Central memory CD4-positive, alpha-beta T cell (primary cell): ENCODE measurements around the gene KIAA0408.

Experiments
- DNase-seq: peaks from one replicate; pipeline ENCODE4 v3.0.0; 2022
- total RNA-seq, 3 experiments: gene quantifications; one replicate each; lab custom pipeline; 2026; lab: John Stamatoyannopoulos, UW

KIAA0408 gene
- 0.04 to 0.44 (median 0.39) reads per million in 3 experiments for total RNA-seq

DNA sequence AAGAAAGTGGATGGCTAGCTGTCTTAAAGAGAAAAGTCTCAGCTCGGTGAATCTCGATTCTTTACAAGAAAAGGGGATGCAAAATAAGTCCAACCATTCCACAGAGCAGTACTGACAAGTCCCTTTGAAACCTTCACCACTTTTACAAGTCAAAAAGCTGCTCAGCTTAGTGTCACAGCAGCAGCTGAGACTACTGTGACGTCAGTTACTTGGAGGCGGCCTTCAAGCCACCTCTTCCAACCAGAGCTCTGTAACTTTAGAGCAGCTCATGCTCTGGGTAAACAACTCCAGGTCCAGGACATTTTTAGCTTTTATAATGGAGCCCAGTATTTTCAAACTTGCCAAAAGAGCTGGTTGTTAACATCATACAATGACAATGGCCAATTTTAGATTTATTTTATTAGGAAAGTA lies at the start of gene KIAA0408:
TSS of gene KIAA0408 (minus strand) at position 159 of the 411 bp plus-strand sequence. CDS start 5,408 bp downstream, outside the sequence.
- DNase-seq: no peak

DNA sequence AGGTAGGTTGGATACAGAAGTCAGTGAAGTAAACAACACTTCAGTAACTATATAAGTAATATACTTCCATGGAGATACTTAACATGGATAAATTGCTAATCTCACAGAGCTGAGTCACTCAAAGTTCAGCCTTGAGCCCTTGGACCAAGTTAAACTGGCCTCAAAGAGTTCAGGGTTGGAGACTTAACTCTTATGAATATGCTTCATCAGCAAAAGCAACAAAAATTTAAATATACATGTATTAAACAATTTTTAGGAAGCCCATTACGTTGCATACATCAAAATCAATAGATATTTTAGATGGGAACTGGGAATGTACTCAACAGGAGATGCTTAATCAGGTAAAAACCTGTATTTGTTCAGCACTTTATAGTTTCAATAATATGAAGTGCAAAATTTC lies 47.7 kb upstream of the KIAA0408 start:
- no peak for DNase-seq

DNA sequence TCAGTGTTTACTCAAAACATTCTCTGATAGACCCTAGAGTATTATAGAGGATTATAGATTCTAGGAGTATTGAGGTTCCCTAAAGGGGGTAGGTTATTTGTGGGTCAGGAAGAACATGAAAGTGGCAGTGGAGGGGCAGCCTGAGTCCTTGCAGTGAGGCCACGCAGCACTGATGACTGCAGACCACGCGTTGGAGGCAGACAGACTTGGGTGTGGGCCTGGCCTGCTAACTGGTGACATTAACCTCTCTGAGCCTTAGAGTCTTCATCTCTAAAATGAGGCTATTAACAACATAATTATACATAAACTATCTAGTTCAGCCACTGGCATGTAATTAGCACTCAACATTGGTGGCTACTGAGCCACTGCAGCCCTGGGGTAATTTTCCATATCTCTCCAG lies 43.8 kb upstream of the KIAA0408 start:
- no peak for DNase-seq

DNA sequence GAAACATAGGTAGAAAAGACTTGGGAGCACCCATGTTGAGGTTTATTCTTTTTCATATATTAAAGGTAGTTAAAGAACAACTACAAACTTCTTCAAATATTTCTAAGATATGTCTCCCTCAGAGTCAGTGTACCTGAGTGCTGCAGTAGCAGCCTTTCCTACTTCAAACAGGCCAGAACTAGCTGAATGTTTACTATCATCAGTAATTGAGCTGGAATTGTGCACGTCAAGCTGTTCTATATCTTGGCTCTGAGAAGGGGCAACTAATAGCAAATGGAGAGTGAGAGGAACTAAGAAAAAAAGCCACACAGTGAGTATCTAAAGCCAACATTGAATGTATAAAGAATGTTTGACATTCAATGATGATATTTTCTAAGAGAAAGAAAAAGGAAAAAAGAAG lies 38.2 kb upstream of the KIAA0408 start:
- DNase-seq: no peak

DNA sequence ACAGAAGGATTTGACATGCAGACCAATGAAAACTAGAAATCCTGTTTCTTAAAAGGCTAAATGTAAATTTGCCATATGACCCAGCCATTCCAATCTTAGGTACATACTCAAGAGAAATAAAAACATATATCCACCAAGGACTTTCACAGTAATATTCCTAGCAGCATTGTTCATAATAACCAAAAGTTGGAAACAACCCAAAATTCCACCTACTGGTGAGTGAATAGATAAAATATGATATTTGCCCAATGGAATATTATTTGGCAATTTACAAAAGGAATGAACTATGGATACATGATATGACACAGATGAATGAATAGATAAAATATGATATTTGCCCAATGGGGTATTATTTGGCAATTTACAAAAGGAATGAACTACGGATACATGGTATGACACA lies 37.3 kb upstream of the KIAA0408 start:
- DNase-seq: no peak

DNA sequence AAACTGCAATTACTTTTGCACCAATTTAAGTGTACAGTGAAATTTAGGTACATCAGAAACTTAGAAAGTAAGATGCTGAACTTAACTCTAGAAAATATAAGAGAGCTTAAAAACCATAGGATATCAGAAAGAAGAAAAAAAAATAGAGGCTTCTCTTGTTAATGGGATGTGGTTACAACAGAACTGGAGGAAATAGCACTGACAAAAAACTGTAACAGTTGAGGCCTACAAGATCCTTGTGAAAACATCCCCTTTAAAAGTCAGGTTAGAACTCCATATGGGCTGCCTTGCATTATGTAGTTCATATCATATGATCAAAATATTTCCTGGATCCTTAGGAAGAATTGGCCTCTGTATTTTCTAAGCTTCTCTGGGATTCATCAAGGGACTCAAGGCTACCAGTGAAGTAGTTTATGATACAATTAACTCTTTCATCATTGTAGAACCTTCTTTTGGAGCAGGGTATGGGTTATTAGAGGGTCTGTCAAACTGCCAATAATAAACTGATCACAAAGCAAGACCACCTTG lies 35.1 kb upstream of the KIAA0408 start:
- DNase-seq: no peak

DNA sequence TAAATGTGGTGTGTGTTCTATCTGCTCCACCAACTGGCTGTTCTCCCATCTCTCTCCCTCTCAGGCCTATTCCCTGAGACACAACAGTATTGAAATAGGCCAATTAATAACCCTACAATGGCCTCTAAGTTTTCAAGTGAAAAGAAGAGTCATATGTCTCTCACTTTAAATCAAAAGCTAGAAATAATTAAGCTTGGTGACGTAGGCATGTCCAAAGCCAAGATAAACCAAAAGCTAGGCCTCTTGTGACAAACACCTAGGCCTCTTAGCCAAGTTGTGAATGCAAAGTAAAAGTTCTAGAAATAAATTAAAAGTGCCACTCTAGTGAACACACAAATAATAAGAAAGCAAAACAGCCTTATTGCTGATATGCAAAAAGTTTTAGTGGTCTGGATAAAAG lies 30.1 kb upstream of the KIAA0408 start:
- no peak for DNase-seq

DNA sequence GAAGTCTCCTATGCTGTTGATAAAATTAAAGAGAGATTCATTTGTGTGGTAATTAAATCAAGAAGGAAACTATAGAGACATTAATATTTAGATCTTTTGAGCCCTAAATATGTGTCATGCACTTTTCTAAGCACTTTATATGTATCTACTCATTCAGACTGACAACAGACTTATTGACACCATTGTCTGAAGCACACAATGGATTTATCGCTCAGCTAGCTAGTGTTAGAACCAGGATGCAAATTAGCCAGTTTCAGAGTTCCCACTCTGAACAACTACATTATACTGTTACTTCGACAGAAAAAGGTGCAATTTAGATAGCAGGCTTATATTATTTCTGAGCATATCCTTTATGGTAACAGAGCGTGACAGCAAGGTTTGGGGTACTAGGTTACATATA lies 27.7 kb upstream of the KIAA0408 start:
- no peak for DNase-seq

DNA sequence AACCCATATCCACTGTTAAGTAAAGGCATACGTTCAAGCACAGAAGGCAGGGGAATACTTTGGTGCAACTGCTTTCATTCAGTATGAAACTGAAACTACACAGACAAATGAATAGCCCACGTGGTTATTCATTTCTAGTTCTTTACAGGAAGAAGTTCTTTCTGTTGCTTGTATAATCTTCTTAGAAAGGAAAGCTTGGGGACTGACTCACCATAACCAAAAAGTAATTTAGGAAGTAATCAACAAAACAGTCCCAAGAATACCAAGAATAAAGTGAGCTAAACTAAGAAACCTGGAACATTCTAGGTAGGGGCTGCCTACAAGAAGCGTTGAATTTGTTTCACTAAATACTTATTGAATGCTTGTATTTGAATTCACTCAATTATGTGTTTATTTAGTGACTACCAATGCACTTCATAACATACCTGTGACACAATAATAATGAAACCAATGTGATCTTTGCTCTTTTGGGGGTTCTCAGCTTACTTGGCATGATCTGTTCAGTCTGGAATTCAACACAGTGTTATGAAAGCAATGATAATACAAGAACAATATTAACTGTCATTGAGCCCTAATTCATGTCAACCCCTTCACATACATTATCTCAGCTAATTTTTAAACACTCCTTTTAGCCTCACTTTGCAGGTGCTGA lies 25.1 kb upstream of the KIAA0408 start:
- DNase-seq: peak; percentile 30

DNA sequence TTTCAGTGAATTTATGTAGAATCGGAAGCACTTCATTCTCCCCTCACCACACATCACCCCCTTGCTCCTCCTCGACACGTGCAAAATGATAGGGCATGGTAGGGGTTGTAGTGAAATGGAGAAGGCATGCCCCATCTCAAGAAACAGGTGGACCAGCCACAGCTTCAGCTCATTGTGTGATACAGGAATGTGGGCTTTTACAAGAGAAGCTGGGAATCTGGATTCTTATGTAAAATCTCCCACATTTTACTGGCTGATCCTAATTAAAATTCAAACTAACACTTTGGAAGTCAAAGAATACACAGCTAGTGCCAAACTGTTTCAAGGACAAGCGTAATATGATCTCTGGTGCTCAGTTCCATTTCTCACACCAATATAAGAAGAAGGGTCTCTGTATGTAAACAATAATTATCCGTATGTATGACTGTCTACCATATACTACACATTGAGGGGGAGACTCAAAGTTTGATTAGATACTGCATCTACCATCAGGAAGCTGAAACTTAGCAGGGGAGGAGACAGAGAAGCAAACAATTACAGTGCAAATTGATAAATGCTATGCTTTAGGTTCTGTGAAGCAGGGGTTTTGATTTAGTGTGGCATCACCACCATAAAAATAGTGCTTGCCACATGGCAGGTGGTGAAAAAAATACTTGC lies 24.3 kb upstream of the KIAA0408 start:
- no peak for DNase-seq

DNA sequence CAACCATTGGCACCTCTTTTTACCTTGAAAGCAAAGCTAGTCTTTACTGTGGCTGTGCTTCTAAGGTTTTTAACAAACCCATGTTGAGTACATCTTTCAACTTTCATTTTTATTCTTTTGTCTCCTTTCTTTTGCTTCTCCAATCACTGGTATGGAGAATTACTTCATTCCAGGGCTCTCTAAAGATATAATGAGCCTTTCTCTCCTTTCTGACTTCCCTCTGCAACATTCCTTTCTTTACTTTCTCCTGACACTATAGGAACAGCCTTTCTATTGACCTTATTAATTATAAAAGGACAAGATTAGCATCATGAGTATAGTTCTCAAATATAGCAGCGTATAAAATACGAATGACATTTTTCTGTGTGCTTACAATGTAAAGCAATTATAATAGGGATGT lies 23.1 kb upstream of the KIAA0408 start:
- no peak for DNase-seq

DNA sequence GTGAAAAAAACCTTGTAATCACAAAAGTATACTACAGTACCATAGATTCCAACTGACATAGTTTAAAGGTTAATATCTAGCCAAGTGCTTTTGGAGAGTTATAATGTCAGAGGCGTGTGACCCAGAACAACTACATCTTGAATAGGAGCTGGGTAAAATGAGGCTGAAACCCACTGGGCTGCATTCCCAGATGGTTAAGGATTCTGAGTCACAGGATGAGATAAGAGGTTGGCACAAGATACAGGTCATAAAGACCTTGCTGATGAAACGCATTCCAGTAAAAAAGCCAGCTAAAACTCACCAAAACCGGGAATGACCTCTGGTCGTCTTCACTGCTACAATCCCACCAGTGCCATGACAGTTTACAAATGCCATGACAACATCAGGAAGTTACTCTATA lies 22.4 kb upstream of the KIAA0408 start:
- no peak for DNase-seq

DNA sequence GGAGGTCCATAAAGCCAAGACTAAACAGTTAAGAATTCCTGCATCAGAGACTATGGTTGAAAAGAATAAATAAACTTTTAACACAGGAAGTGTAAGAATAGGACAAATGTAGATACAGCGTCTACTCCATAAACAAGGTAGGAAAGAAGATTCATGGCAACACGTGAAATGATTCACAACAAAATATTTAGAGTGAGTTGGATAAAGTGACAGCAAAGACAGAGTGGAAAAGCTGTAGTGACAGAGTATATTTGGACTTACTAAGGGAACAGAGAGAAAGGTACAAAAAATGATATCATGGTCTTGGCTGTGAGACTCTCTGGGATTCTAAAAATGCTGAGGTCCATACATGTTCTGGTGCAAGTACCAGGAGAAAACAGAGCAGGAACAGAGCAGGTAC lies 21.9 kb upstream of the KIAA0408 start:
- no peak for DNase-seq

DNA sequence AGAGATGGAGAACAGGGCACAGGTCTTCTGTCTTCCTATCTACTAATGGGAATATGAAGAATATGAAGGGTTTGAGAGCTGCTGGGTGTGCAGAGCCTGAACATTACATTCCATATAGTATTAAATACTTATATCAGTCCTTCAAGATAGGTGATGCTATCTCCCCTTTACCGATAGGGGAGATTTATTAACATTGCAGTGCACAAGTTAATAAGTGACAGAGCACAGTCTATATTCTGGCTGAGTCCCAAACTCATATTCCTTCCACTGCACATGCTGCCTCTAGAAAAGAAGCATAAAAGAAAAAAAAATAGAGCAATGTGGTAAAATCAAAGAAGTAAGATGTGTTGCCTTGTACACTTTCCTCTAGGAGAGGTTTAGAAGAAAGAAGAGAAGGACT lies 18.5 kb upstream of the KIAA0408 start:
- DNase-seq: no peak

DNA sequence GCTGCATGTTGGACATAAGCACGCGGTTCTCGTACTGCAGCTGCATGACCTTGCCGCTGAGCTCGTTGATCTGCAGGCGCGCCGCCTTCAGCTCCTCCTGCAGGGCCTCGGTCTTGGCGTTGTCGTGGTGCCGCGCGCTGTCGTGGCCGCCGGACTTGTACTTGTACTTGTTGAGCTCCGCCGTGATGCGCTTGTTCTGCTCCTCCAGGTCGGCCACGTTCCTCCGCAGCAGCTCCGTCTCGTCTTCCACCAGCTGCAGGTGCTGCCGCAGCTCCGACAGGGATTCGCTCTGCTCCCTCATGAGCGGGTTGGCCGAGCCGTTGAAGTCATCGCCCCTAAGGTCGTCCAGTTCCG lies 16.6 kb upstream of the KIAA0408 start:
- DNase-seq: no peak

DNA sequence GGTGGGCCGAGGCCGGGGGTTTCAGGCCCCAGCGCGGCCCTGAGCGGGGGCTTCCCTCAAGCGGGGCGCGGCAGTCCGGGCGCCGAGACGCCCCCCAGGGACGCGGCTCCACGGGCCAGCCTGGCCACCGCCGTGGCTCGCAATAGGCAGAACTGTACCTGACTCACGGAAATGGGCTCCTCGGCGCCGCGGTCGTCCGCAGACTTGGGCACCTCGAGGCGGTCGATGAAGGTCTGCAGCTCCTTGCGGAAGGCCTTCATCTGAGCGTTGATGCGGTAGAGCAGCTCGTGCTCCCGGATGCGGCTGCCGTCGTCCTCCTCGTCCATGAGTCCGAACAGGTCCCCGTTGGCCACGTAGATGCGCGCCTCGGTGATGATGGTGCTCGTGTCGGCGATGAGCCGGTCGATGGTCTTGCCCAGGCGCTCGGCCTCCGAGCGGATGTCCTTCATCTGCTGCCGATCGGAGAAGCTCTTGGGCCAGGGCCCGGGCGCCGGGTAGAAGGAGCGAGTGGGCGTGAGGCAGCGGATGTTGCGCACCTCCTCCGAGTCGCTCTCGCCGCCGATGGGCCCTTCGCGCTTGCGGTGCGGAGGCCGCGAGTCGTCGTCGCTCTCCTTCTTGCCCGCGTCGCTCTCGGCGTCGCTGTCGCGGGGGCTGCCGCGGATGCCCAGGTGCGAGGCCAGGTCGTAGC lies 16.1 kb upstream of the KIAA0408 start:
- DNase-seq: no peak

DNA sequence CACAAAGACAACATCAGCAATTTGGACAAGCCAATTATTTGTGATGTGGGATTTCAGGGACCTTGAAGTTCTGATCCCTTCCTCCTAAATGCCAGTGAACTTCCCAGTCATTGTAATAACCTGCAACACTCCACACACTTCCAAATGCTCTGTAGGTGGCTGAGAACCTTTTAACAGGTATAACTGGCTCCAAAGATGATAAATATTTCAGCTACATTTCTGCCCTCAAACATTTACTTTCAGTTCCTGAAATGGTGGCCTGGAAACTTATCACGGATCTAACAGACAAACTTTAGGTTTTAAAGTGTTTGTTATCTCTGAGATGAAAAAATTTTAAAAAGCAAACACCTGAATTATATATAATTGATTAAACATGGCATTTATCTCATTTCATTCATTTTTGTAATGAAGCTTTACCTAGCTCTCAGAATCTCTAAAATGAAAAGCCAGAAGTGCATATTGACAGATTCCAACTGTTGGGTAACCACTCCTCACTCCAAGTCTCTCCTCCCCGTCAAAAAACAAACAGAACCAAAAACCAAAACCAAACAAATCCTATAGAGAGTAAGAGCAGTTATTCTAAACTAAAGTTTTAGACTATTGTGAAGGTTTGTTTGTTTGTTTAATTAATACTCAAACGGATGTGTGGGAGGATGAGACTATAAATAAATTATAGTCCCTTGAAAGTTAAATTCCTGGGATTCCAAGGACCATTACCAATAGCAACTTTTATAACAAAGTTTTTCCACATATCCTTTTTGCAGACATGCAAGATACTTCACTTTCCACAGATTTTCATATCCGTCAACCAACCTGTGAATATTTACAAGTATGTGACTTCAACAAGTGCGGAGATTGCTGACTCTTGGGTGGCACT lies 12.4 kb upstream of the KIAA0408 start:
- DNase-seq: no peak

DNA sequence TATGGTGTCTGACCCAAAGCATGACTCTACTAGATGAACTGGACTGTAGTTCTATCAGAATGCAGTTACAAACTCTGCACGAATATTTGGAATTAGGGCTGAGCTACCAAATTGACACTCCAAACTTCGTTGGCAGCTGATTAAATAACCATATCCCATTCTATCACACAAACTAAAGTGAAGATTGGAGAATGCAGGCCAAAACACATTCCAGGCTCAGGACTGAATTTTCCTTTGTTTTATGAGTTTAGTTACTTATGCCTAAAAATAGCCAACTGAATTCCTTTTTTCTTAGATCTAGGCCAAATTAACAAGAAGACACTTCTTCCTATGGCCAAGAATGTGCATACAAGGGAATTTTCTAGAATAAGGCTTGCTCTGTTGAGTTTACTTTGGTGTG lies 9.7 kb upstream of the KIAA0408 start:
- no peak for DNase-seq

DNA sequence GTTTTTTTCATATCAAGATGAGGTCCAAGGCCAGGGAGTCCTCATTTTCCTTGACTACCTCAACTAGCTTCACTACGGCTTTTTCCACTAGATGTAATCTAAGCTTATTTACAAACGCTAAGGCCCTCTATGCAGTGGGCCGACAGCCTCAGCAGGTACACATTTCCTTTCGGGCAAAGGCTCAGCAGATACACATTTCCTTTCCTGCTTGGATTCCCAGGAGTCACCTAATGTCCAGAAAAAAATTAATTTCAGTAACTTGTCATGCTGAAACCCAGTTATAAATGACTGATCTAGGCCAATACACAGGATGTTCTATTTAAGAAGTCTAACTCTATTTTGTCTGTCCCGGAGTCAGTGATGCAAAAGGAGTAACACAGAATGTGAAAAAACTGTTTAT lies 7.2 kb upstream of the KIAA0408 start:
- DNase-seq: no peak

DNA sequence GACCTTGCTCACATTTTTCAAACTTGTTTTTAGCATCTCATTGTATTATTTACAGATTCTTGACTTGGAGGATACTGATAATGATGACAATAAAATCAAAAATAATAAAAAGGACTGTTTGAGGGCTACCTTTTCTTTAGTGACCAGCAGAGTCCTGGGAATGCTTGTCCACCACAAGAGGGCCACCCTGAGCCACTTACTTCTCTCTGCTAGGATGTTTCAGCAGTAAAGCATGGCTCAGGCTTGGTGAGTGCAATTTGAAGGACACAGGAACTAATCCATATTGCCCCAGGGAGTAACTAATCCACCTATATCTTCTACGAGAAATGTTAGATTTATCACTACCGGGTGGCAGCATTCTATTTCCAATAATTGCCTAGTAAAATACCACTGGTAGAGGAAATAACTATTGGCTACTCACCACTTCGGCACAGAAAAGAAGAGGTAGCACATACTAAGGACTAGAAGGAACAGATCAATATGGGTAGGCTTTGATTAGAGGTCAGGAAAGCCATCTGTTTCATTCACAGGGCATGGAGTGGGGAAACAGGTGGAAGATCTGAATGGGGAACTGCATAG lies 5.8 kb upstream of the KIAA0408 start:
- DNase-seq: peak; percentile 30

DNA sequence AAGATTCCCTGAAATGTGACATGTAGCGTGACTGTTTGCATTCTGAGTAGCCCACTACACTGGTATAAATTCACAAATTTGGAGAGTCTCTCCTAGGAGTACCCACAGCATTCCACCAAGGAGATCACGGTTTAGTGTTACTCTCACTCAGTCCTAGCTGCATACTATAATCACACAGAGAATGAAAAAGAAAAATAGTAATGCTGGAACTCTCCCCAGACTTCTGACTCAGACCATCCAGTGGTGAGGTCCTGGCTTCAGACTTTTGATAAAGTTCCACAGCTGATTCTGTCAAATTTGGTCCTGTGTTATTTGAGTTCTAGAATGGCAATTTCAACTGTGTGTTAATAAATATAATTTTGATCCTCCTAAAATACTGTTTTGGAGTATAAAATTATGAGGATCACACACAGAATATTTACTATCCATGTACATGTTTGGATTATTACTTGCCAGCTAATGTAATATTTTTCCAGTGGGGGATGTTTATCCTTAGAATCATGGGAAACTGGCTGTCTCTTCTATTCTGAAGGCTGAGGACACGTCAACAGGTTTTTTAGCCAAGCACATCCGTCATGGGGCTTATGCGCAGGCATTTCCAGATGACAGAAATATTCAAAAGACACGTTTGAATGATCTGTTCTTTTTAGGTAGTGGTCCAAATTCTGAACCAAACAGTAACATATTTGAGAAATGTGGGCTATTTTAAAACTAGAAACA lies 5.1 kb upstream of the KIAA0408 start:
- DNase-seq: no peak

DNA sequence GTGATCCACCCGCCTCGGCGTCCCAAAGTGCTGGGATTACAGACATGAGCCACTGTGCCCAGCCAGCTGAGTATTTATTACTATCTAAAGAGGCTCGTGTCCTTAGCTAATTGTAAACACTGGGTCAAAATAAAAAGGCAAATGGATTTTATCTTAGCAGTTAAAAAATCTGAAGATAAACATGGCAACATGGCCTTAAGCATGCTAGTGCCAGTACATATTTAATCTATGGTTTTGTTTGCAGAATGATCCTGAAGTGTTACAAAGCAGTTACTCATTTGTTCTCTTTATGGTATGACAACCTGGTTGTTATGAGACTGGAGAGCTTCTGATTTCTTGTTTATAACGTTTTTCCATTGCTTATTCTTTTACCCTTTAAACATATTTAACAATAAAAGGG lies 3.9 kb upstream of the KIAA0408 start:
- no peak for DNase-seq
